Activated naive CD8-positive, alpha-beta T cell (primary cell): ENCODE measurements around the gene MISP3.

Source experiments
- H3K27ac Mint-ChIP-seq: one replicate; pipeline ENCODE4 v1.8.0; 2021; ENCODE audit warnings: mixed read lengths
- H3K27me3 Mint-ChIP-seq: one replicate; pipeline ENCODE4 v1.8.0; 2021; ENCODE audit warnings: mixed read lengths
- H3K36me3 Mint-ChIP-seq: one replicate; pipeline ENCODE4 v1.8.0; 2021; ENCODE audit warnings: mixed read lengths
- H3K4me1 Mint-ChIP-seq: one replicate; pipeline ENCODE4 v1.8.0; 2021; ENCODE audit warnings: low read depth, mixed read lengths
- H3K4me3 Mint-ChIP-seq: one replicate; pipeline ENCODE4 v1.8.0; 2021; ENCODE audit warnings: mild to moderate bottlenecking, mixed read lengths
- H3K9me3 Mint-ChIP-seq: one replicate; pipeline ENCODE4 v1.8.0; 2021; ENCODE audit warnings: low read depth, mixed read lengths

MISP3 gene

DNA sequence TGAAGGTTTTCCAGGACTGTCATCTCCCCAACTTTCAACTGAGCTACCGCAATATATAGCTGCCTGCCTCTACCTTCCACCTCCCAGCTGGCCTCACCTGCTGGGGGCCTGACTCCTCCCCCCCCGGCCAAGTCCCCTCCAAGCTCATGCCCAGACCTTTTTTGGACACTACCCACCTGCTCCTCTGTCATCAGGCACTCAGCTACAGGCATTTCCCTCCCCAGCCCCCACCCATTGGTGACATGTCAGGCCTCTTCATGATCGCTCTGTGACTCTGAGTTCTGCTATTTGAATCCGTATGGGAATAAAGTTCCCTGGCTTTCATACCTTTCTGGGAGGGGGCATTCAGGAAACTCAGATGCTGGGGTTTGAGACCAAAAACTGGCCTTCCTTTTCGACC is 43.2 kb downstream of the MISP3 start:
- Mint-ChIP-seq H3K27ac (no peak overlapping the region), H3K4me1 (peaks cover 49% of the 10 kb centered on the region), H3K4me3 (peak overlapping the region; percentile 95), H3K36me3 (no peaks in the 10 kb centered on the region), H3K9me3 (no peaks in the 10 kb centered on the region), H3K27me3 (no peaks in the 10 kb centered on the region)

DNA sequence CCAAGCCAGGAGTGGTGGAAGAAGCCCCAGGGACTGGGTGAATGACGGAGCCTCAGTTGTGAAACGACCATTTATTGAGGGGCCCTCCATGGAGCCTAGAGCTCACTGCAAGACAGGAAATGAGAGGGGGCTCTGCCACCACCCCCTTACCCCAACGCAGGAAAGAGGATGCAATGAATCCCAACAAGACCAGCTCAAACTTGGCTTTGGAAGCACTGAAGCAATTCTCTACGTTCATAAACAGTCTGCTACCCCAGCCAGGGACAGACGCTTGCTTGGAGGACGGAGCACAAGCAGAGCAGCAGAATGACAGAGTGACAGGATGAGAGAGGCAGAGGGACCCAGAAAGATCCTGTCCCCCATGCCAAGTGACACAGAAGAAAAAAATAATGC is 43.9 kb downstream of the MISP3 start:
- H3K27me3 Mint-ChIP-seq = no peaks in the 10 kb centered on the region
- peak overlapping the region; percentile 95 for H3K4me3 Mint-ChIP-seq
- peaks cover 46% of the 10 kb centered on the region for H3K4me1 Mint-ChIP-seq

DNA sequence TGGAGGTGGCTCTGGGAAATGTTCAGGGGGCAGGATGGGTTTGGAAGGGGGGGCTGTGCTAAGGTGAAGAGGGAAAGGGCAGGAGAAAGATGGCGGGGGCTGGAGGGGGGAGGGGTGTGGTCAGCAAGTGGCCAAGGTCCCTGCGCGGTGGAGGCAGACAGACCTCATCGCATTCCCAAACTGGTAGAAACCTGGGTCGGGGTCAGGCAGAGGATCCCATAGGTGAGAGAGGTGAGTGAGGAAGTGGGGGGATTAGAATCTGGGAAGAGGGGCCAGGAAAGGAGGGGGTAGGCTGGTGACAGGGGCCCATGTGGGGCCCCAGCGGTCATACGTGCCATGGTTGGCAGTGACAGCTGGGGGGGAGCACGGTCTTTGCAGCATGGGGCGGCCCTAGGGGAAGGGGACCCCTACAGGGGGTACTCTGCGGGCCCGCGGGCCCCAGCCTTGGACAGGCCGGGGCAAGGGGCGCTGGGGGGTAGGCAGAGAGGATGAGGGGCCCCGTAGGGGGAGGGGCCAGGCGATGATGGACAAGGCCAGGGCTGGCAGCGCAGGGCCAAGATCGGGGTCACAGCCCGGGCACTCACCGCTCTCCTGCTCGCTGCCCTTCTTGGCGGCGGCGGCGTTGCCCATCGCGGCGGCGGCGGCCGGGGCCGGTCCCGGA is 44.5 kb downstream of the MISP3 start:
- Mint-ChIP-seq H3K27me3 (no peaks in the 10 kb centered on the region), H3K4me3 (peak overlapping the region; percentile 95), H3K27ac (peak overlapping the region; percentile 85), H3K4me1 (peaks cover 43% of the 10 kb centered on the region), H3K36me3 (no peaks in the 10 kb centered on the region), H3K9me3 (no peaks in the 10 kb centered on the region)

More for the DNA sequence above, 43.9 kb downstream of the MISP3 start:
- peak overlapping the region; percentile 85 for H3K27ac Mint-ChIP-seq
- H3K9me3 Mint-ChIP-seq = no peaks in the 10 kb centered on the region
- H3K36me3 Mint-ChIP-seq = no peaks in the 10 kb centered on the region

DNA sequence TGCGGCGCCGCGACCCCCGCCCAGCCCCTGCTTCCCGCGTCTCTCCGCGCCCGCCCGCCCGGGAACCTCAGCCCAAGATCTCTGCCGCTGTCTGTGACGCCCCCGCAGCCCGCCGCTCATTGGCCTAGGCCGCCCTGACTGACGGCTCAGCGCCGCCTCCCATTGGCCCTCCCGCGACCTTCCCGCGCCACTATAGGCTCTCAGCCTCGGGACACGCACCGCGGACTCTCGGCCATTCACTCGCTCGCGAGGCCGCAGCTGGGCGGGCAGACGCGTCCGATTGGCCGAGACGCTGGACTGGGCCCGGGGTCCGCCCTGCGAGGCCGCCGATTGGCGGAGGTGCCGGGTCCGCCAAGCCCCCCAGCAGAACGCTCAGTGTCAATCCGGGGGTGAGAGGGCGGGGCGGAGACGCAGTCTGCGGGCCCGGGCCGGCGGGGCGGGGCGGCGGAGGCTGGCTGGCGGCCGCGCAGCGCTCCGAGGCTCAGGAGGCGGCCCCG is 45.1 kb downstream of the MISP3 start, which contains the start of gene PRKACA:
Gene PRKACA, minus strand, starts transcription at position 95 of the 497 bp plus-strand sequence. CDS start 215 bp downstream, outside the sequence.
- Mint-ChIP-seq H3K4me1 (peaks cover 38% of the 10 kb centered on the region), H3K36me3 (no peaks in the 10 kb centered on the region), H3K9me3 (no peaks in the 10 kb centered on the region), H3K27ac (peak within 1 kb of the TSS; percentile 92), H3K4me3 (peak within 1 kb of the TSS; percentile 95), H3K27me3 (no peaks in the 10 kb centered on the region)

DNA sequence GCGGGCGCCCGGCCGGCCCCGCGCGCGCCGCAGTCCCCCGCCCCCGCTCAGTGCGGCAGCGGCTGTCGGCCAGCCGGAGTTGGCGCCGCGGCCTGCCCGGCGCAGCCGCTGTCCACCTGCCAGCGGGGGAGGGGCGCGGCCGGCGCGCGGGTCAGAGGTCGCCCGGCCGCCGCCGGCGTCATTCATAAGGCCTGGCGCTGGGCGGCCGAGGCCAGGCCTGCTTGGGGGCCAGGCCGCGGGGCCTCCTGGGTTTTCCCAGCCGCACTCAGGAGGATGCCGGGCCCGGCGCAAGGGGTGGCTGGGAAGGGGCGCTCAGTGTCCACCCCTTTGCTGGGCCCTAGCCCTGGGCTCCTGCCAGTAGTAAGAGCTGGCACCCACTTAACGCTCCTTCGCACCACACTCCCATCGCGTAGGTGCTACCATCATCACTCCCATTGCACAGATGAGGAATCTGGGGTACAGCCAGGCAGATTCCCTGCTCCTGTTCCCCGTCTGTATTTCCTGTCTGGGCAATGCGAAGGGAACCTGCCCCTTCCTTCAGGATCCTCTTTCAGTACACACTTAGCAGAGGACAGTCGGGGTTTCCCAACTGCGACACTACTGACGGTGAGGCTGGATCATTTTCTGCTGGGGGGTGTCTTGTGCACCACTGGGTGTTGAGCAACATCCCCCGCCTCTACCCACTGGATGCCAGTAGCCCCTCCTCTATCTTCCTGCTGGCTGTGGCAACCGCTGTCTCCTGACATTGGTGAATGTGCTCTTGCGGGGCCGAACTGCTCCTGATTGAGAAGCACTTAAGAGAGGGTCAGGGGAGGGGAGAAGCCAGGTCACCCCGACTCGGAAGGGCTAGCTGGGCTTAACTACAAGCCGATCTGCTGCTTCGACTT is 45.8 kb downstream of the MISP3 start:
- Mint-ChIP-seq H3K4me3 (peak overlapping the region; percentile 95), H3K27me3 (no peaks in the 10 kb centered on the region), H3K27ac (peak overlapping the region; percentile 92), H3K36me3 (no peaks in the 10 kb centered on the region), H3K4me1 (peaks cover 34% of the 10 kb centered on the region), H3K9me3 (no peaks in the 10 kb centered on the region)

DNA sequence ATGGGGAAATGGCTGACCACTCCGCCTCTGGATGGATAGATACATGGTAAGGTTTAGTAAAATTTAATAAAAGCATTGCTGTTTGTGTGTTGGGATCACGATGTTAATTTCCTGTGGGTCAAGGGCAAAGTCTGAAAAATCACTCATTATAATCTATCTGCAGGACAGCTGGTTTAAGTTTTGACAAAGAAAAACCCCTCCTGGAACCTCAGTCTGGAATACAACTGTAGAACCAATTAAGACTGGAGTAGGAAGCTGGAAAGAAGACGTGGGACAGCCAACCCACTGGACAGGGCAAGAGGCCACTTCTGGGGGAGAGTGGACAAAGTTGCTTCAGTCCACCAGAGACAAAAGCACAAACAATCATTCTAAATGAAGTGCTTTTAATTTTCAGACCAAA is 46.6 kb downstream of the MISP3 start:
- H3K36me3 Mint-ChIP-seq = no peaks in the 10 kb centered on the region
- peaks cover 29% of the 10 kb centered on the region for H3K4me1 Mint-ChIP-seq
- H3K27me3 Mint-ChIP-seq = no peaks in the 10 kb centered on the region
- H3K27ac Mint-ChIP-seq = peak overlapping the region; percentile 92
- no peaks in the 10 kb centered on the region for H3K9me3 Mint-ChIP-seq
- peak overlapping the region; percentile 95 for H3K4me3 Mint-ChIP-seq

DNA sequence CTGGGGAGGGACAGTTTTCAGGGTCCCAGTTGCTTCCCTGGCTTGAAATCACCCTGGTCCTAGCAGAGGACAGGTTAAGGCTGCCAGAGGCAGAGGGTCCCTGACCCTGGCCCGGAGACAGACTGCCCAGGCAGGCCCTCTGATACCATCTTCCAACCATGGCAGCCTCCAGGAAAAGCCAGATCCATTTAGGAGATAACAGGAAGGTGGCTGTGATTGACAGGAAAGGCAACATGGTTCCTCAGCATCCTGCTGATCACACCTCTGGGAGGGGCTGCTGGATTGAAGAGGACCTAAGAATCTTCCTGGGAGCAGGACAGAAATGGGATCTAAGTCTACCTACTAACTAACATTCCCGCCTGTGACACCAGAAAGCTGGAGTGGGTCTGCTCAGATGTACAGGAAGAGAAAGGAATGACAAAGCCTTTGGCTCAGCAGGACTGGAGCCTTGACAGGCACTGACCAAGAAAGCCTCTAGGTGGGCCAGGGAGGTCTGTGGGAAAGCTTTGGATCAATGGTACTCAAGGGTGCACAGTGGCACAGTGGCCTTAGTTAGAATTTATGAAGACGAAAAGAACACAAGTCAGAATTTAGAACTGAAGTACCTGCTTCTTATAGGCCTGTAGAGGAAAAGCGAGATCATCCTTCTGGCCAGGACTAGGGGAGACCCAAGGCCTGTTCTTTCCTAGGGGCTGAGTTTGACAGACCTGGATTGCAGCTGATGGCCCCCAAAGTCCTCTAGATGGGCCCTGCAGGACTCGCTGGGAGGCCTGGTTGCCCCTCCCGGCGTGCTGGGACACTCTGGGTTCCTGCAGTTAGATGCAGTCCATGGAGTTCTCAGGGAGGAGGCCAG is 47.3 kb downstream of the MISP3 start:
- no peaks in the 10 kb centered on the region for H3K27me3 Mint-ChIP-seq
- H3K27ac Mint-ChIP-seq = no peak overlapping the region
- H3K4me1 Mint-ChIP-seq = peaks cover 25% of the 10 kb centered on the region
- H3K4me3 Mint-ChIP-seq = no peak overlapping the region
- no peaks in the 10 kb centered on the region for H3K9me3 Mint-ChIP-seq
- no peaks in the 10 kb centered on the region for H3K36me3 Mint-ChIP-seq

DNA sequence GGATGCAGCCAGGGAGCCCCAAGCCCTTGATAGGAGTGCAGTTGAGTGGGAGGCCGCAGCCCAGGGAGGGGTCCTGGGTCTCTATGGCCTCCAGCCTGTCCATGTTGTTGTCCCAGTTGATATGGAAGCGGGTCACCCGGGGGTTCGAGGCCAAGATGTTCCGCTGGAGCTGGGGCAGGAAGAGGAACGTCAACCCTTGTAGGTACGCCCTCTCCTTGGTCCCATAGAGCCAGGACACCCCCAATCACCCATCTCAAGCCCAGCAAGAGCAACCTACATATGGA is 47.9 kb downstream of the MISP3 start:
- Mint-ChIP-seq H3K27me3 (no peaks in the 10 kb centered on the region), H3K4me3 (no peak overlapping the region), H3K9me3 (no peaks in the 10 kb centered on the region), H3K36me3 (no peaks in the 10 kb centered on the region), H3K27ac (no peak overlapping the region), H3K4me1 (peaks cover 22% of the 10 kb centered on the region)

DNA sequence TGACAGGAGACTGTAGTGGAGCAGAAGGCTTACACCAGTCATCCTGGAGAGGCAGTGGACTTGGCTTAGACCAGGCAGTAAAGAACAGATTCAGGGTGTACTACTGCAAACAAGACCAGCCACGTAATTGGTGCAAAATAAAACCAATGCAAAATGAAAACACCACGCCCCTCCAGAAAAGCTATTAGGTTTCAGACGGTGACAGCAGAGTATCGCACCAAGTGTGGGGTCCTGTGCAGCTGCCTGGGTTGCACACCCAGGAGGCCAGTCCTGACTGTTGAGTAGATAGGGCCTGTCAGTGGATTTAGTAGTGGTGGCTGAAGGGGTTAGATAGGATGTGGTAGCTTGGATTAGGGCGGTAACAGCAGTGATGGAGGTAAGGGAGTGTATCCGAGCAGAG is 50.3 kb downstream of the MISP3 start:
- Mint-ChIP-seq H3K4me3 (no peak overlapping the region), H3K4me1 (peaks cover 9% of the 10 kb centered on the region), H3K36me3 (no peaks in the 10 kb centered on the region), H3K27me3 (no peaks in the 10 kb centered on the region), H3K9me3 (no peaks in the 10 kb centered on the region), H3K27ac (no peak overlapping the region)
